ENCODE results near the gene HOXB2. TPM values are rescaled to one million over a fixed set of nuclear protein-coding genes. Genes with fewer than 3 reads are reported as not detected.

HOXB2 gene
- total and polyA plus RNA-seq, 9 of the 15 experiments (the other 6 are each of a cell fraction or from before 2014, with no cell fraction given), result 2.1 to 97.7 (median 21.2) TPM

DNA sequence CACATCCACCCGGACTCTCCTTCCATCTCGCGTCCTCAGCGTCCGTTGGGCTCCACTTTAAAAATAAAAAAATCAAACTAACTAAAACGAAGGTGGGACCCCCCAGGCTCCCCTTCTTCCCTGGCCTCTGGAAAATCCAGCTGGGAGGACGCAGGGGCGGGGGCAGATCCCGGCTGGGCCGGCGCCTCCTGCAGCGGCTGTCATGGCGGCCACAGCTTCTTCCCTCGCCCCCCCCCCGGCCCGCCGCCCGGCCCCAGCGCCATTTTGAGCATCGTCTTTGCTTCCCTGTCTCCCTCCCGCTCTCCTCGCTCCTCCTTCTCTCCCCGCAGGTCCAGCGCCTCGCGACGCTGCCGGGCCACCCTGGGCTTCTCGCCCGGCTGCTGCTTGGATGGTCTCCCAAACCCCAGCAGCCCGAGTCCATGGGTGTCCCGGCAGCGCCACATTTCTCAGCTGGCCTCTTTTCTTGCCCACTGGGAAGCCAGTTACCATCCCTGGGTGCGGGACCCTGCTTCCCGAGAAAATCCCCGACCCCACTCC is 3.3 kb downstream of the HOXB2 start (continued):
- TF ChIP-seq ERF (CRISPR knock-in tag; IDR thresholded peaks at IDR 0.05), result no peak; the same call in 1 of the 2 replicates
- TF ChIP-seq RBM25 (IDR thresholded peaks at IDR 0.05; ENCODE audit: low read depth, low read length, severe bottlenecking), result no peak
- no peak for TF ChIP-seq ZNF668 (CRISPR knock-in tag; IDR thresholded peaks at IDR 0.05)
- no peak for TF ChIP-seq ZC3H8 (IDR thresholded peaks at IDR 0.05)
- no peak for TF ChIP-seq CBX3 (IDR thresholded peaks at IDR 0.05; ENCODE audit: borderline replicate concordance in 1 of 2, low read length in 2 of 2)
- peak; percentile 85 for TF ChIP-seq POLR2G (IDR thresholded peaks at IDR 0.05; ENCODE audit: low read depth, low read length)
- no peak for TF ChIP-seq MED1 (CRISPR knock-in tag; IDR thresholded peaks at IDR 0.05; ENCODE audit: borderline replicate concordance)
- TF ChIP-seq, protein P1, sequence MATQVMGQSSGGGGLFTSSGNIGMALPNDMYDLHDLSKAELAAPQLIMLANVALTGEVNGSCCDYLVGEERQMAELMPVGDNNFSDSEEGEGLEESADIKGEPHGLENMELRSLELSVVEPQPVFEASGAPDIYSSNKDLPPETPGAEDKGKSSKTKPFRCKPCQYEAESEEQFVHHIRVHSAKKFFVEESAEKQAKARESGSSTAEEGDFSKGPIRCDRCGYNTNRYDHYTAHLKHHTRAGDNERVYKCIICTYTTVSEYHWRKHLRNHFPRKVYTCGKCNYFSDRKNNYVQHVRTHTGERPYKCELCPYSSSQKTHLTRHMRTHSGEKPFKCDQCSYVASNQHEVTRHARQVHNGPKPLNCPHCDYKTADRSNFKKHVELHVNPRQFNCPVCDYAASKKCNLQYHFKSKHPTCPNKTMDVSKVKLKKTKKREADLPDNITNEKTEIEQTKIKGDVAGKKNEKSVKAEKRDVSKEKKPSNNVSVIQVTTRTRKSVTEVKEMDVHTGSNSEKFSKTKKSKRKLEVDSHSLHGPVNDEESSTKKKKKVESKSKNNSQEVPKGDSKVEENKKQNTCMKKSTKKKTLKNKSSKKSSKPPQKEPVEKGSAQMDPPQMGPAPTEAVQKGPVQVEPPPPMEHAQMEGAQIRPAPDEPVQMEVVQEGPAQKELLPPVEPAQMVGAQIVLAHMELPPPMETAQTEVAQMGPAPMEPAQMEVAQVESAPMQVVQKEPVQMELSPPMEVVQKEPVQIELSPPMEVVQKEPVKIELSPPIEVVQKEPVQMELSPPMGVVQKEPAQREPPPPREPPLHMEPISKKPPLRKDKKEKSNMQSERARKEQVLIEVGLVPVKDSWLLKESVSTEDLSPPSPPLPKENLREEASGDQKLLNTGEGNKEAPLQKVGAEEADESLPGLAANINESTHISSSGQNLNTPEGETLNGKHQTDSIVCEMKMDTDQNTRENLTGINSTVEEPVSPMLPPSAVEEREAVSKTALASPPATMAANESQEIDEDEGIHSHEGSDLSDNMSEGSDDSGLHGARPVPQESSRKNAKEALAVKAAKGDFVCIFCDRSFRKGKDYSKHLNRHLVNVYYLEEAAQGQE (IDR thresholded peaks at IDR 0.05; ENCODE audit: borderline replicate concordance), result no peak
- TF ChIP-seq, protein P1 (CRISPR knock-in tag; IDR thresholded peaks at IDR 0.05; ENCODE audit: low read depth), result no peak
- TF ChIP-seq SP1 (CRISPR knock-in tag; IDR thresholded peaks at IDR 0.05), result no peak; the same call in 1 of the 2 replicates
- TF ChIP-seq POLR2H (tag; IDR thresholded peaks at IDR 0.05; ENCODE audit: low read depth), result peak; percentile 68
- no peak for TF ChIP-seq ZNF124 (CRISPR knock-in tag; IDR thresholded peaks at IDR 0.05)
- TF ChIP-seq ZNF436 (CRISPR knock-in tag; IDR thresholded peaks at IDR 0.05), result no peak
- TF ChIP-seq TGIF2 (CRISPR knock-in tag; IDR thresholded peaks at IDR 0.05), result no peak
- TF ChIP-seq MAFG (tag; conservative IDR thresholded peaks at IDR 0.05), result no peak
- TF ChIP-seq, protein P2, sequence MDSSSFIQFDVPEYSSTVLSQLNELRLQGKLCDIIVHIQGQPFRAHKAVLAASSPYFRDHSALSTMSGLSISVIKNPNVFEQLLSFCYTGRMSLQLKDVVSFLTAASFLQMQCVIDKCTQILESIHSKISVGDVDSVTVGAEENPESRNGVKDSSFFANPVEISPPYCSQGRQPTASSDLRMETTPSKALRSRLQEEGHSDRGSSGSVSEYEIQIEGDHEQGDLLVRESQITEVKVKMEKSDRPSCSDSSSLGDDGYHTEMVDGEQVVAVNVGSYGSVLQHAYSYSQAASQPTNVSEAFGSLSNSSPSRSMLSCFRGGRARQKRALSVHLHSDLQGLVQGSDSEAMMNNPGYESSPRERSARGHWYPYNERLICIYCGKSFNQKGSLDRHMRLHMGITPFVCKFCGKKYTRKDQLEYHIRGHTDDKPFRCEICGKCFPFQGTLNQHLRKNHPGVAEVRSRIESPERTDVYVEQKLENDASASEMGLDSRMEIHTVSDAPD (CRISPR knock-in tag; IDR thresholded peaks at IDR 0.05), result no peak
- no peak for TF ChIP-seq ZNF695 (CRISPR knock-in tag; IDR thresholded peaks at IDR 0.05)
- no peak for TF ChIP-seq ELF4 (CRISPR knock-in tag; IDR thresholded peaks at IDR 0.05)
- TF ChIP-seq ZNF445 (CRISPR knock-in tag; IDR thresholded peaks at IDR 0.05; ENCODE audit: low read depth), result no peak
- no peak for TF ChIP-seq KLF10 (CRISPR knock-in tag; IDR thresholded peaks at IDR 0.05)
- TF ChIP-seq RFX7 (CRISPR knock-in tag; IDR thresholded peaks at IDR 0.05), result no peak
- no peak for TF ChIP-seq NUFIP1 (IDR thresholded peaks at IDR 0.05; ENCODE audit: partially characterized antibody)
- TF ChIP-seq ELF1 (tag; IDR thresholded peaks at IDR 0.05), result 0 out of 2 replicates have a peak, but pooled peaks have one; percentile 32
